ENCODE results near the gene EPS15.

The EPS15 gene

DNA sequence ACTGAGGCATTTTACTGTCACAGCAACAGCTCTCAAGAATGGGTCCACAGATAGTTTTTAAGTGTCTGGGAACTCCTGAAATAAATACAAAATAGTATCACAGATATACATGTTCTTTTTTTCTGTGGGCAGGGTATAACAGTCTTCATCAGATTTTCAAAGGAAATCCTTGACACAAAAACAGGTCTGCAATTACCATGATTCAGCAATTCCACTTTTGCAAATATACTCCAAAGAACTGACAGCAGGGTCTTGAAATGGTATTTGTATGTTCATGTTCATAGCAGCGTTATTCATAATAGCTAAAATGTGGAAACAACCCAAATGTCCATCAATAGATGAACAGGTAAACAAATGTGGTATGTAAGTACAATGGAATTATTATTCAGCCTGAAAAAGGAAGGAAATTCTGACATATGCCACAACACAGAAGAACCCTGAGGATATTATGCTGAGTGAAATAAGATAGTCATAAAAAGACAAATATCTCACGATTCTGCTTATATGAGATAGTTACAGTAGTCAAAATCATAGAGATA, 85.0 kb downstream of the EPS15 start:
- H3K4me3 ChIP-seq (ENCODE audit: low read depth, low read length): no peak overlapping the region
- TF ChIP-seq, protein P1, sequence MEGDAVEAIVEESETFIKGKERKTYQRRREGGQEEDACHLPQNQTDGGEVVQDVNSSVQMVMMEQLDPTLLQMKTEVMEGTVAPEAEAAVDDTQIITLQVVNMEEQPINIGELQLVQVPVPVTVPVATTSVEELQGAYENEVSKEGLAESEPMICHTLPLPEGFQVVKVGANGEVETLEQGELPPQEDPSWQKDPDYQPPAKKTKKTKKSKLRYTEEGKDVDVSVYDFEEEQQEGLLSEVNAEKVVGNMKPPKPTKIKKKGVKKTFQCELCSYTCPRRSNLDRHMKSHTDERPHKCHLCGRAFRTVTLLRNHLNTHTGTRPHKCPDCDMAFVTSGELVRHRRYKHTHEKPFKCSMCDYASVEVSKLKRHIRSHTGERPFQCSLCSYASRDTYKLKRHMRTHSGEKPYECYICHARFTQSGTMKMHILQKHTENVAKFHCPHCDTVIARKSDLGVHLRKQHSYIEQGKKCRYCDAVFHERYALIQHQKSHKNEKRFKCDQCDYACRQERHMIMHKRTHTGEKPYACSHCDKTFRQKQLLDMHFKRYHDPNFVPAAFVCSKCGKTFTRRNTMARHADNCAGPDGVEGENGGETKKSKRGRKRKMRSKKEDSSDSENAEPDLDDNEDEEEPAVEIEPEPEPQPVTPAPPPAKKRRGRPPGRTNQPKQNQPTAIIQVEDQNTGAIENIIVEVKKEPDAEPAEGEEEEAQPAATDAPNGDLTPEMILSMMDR (IDR thresholded peaks at IDR 0.05; ENCODE audit: low read depth, low read length): no peak

DNA sequence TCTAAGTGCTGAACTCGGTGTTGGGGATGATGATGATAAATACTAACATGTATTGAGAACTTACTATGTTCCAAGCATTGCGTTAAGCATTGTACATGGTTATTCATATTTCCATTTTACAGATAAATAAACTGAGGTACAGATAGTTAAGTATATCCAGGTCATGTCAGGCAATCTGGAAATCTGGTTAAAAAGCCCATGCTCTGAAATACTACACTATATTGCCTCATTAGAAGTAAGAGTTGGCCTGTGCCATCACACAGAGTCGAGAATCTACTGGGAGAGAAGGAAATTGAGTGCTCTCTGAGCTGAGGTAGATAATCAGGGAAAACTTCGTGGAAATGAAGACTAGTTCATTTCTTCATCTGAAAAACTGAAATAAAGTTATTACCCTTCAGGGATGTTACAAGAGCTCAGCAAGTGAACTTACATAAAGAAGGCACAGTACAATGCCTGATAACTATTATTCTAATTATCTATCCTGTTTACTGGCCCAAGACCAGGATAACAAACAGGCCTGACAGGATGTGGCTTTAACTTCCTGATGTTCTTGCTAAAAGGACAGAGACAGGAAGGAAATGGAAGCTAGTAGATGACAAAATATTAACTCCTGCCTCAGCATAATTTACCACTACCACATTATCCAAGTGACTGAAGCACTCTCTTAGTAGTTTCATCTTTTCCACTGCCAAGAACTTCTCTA, 85.6 kb downstream of the EPS15 start:
- TF ChIP-seq, protein P1 (IDR thresholded peaks at IDR 0.05; ENCODE audit: low read depth, low read length): no peak
- H3K4me3 ChIP-seq (ENCODE audit: low read depth, low read length): no peak overlapping the region

DNA sequence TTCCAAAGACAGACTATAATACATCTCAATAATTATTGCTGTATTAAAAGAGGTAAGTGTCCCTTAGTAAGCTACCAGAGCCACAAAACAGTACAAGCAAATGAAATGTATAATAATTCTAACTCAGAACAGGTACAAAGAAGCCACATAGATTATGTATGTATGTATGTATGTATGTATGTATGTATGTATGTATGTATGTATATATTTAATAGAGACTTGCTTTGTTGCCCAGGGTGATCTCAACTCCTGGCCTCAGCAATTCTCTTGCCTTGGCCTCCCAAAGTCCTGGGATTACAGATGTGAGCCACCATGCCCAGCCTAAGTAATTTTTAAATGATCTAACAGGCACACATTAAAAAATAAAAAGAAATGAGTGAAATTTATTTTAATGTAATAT, 86.9 kb downstream of the EPS15 start:
- TF ChIP-seq, protein P1 (IDR thresholded peaks at IDR 0.05; ENCODE audit: low read depth, low read length): no peak
- H3K4me3 ChIP-seq (ENCODE audit: low read depth, low read length): no peak overlapping the region

DNA sequence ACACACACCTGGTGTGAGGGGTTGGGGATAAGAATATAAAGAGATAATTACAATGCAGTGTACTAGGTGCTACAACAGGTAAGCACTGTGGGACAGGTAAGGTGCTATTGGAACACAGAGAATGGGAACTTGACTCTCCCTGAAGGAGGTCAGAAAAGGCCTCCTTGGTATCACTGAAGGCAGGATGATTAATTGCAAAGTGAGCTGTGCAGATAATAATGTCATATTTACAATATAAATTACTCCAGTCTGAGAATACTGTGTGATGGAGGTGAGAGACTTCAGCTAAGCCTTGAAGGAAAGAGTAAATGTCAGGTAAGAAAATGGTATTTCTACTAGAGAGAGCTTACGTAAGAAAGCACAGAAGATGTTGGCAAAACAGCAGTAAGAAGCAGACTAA, 91.6 kb downstream of the EPS15 start:
- TF ChIP-seq, protein P1 (IDR thresholded peaks at IDR 0.05; ENCODE audit: low read depth, low read length): no peak

DNA sequence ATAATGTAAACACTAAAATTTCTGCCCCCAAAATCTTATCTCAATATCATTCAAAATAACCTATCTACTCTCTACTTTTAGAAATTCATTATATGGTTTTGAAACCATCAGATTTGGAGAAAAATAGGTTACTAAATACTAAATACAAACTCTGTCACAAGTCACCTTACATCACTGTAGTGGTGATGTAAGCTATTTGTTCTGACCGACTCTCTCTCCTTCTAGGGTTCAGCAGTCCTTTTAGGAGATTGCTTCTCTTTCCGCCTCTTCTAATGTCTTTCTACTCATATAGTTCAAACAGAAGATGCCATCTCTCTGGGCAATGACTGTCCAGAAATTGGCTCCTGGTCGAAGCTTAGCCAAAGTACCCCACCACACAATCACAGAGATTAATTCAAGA, 93.1 kb downstream of the EPS15 start:
- H3K4me3 ChIP-seq (ENCODE audit: low read depth, low read length): no peak overlapping the region
- TF ChIP-seq, protein P1 (IDR thresholded peaks at IDR 0.05; ENCODE audit: low read depth, low read length): no peak

More for the DNA sequence above, 91.6 kb downstream of the EPS15 start:
- no peak overlapping the region for H3K4me3 ChIP-seq (ENCODE audit: low read depth, low read length)

GRCh38 chr1:51425273-51425672, 93.8 kb downstream of the EPS15 start:
- TF ChIP-seq, protein P1 (IDR thresholded peaks at IDR 0.05; ENCODE audit: low read depth, low read length): no peak
- no peak overlapping the region for H3K4me3 ChIP-seq (ENCODE audit: low read depth, low read length)

DNA sequence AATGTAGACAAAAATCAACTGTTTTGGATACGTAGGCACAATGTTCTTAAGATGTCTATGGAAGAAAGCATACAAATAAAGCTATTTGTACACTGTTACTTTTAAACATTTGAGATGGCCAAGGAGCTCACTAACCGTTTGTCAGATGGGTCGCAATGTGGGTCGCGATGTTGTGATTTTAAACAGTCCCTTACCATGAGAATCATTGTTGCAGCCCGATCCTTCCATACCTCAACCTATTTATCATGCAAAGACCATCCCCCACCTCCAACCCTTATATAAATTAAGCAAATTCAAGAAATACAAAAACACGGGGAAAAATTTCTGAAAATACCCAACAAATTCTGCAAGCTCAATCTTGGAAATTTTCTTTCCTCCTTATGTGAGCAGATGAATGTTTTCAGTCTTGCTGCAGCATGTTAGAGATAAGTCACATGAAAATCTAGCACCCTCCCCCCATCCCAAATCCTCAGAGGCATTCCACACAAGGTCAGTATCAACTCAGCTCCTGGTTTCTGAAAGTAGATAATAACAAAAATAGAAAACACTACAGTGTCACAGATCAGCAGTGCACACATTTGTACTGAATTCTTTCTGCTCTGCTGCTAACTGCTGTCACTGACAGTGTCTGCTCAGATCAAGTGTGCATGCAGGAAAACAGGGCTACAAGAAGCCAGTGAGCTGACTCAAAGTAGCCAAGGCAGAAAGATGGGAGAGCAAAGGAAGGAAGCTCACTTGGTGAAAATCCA, 95.8 kb downstream of the EPS15 start:
- TF ChIP-seq, protein P1 (IDR thresholded peaks at IDR 0.05; ENCODE audit: low read depth, low read length): no peak
- no peak overlapping the region for H3K4me3 ChIP-seq (ENCODE audit: low read depth, low read length)
